ENCODE measurements around the gene MLEC.

The MLEC gene

GRCh38 chr12:120686690-120687577, at the start of gene MLEC:
Gene MLEC (plus strand): TSS chr12:120687149. CDS start chr12:120687297, 148 bp downstream.
- TF ChIP-seq ZNF8 (CRISPR knock-in tag; IDR thresholded peaks at IDR 0.05) (no peak), BACH2 (CRISPR knock-in tag; IDR thresholded peaks at IDR 0.05; ENCODE audit: borderline replicate concordance) (no peak), CSDC2 (CRISPR knock-in tag; IDR thresholded peaks at IDR 0.05) (no peak), ZNF565 (CRISPR knock-in tag; conservative IDR thresholded peaks at IDR 0.05; ENCODE audit: low read depth) (no peak), ZFP30 (CRISPR knock-in tag; IDR thresholded peaks at IDR 0.05) (no peak; the same call in 1 of the 2 replicates), SNAI2 (CRISPR knock-in tag; IDR thresholded peaks at IDR 0.05) (no peak)
- TF ChIP-seq, protein P1, sequence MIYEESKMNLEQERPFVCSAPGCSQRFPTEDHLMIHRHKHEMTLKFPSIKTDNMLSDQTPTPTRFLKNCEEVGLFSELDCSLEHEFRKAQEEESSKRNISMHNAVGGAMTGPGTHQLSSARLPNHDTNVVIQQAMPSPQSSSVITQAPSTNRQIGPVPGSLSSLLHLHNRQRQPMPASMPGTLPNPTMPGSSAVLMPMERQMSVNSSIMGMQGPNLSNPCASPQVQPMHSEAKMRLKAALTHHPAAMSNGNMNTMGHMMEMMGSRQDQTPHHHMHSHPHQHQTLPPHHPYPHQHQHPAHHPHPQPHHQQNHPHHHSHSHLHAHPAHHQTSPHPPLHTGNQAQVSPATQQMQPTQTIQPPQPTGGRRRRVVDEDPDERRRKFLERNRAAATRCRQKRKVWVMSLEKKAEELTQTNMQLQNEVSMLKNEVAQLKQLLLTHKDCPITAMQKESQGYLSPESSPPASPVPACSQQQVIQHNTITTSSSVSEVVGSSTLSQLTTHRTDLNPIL (CRISPR knock-in tag; IDR thresholded peaks at IDR 0.05; ENCODE audit: low read depth), result no peak
- peak; percentile 90 for ATAC-seq

- TF ChIP-seq OSR1 (CRISPR knock-in tag; IDR thresholded peaks at IDR 0.05), result no peak
- peak; percentile 22; the same call in 2 of the 3 replicates for ATAC-seq
Observed at GRCh38 chr12:120639771-120640721, 46.9 kb upstream of the MLEC start, which contains the start of gene CABP1. Gene CABP1 (plus strand): TSS chr12:120640626. CDS start chr12:120640686, 60 bp downstream.

GRCh38 chr12:120640861-120641833, 45.8 kb upstream of the MLEC start:
- ATAC-seq, result peak; percentile 91
- TF ChIP-seq CSDC2 (CRISPR knock-in tag; IDR thresholded peaks at IDR 0.05) (0 out of 2 replicates have a peak, but pooled peaks have one; percentile 33), RARB (CRISPR knock-in tag; IDR thresholded peaks at IDR 0.05) (no peak)

GRCh38 chr12:120642121-120642520, 44.8 kb upstream of the MLEC start:
- TF ChIP-seq ZNF70 (CRISPR knock-in tag; IDR thresholded peaks at IDR 0.05) (no peak), SNAI2 (CRISPR knock-in tag; IDR thresholded peaks at IDR 0.05) (no peak), CSDC2 (CRISPR knock-in tag; IDR thresholded peaks at IDR 0.05) (no peak), ARNTL (CRISPR knock-in tag; IDR thresholded peaks at IDR 0.05; ENCODE audit: borderline replicate concordance, low read depth) (no peak)
- no peak for ATAC-seq

DNA sequence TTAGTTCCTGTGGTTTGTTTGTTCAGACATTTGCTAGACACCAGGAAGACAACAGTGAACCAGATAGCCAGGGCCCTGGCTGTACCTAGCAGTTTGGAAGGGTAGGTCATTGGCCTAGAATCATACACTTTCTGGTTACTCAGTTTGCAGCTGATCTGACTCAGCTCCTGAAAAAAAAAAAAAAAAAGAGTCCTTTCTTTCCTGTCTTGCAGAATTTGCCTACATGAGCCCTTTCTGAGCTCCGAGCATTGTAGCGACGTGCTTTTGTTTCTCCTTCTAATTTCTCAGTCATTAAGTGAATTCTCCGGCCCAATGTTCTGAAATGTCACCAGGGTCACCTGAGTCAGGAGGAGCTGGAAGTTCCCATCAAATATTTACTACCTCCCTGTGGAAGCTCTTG, 44.1 kb upstream of the MLEC start:
- no peak for ATAC-seq
- TF ChIP-seq TOX (CRISPR knock-in tag; IDR thresholded peaks at IDR 0.05; ENCODE audit: borderline replicate concordance), result no peak
- no peak for TF ChIP-seq TCF4 (CRISPR knock-in tag; IDR thresholded peaks at IDR 0.05; ENCODE audit: borderline replicate concordance)
- TF ChIP-seq, protein P2, sequence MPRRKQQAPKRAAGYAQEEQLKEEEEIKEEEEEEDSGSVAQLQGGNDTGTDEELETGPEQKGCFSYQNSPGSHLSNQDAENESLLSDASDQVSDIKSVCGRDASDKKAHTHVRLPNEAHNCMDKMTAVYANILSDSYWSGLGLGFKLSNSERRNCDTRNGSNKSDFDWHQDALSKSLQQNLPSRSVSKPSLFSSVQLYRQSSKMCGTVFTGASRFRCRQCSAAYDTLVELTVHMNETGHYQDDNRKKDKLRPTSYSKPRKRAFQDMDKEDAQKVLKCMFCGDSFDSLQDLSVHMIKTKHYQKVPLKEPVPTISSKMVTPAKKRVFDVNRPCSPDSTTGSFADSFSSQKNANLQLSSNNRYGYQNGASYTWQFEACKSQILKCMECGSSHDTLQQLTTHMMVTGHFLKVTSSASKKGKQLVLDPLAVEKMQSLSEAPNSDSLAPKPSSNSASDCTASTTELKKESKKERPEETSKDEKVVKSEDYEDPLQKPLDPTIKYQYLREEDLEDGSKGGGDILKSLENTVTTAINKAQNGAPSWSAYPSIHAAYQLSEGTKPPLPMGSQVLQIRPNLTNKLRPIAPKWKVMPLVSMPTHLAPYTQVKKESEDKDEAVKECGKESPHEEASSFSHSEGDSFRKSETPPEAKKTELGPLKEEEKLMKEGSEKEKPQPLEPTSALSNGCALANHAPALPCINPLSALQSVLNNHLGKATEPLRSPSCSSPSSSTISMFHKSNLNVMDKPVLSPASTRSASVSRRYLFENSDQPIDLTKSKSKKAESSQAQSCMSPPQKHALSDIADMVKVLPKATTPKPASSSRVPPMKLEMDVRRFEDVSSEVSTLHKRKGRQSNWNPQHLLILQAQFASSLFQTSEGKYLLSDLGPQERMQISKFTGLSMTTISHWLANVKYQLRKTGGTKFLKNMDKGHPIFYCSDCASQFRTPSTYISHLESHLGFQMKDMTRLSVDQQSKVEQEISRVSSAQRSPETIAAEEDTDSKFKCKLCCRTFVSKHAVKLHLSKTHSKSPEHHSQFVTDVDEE (CRISPR knock-in tag; IDR thresholded peaks at IDR 0.05), result no peak
- TF ChIP-seq ZNF8 (CRISPR knock-in tag; IDR thresholded peaks at IDR 0.05), result no peak
- no peak for TF ChIP-seq ISL1 (CRISPR knock-in tag; IDR thresholded peaks at IDR 0.05)
- TF ChIP-seq, protein P3, sequence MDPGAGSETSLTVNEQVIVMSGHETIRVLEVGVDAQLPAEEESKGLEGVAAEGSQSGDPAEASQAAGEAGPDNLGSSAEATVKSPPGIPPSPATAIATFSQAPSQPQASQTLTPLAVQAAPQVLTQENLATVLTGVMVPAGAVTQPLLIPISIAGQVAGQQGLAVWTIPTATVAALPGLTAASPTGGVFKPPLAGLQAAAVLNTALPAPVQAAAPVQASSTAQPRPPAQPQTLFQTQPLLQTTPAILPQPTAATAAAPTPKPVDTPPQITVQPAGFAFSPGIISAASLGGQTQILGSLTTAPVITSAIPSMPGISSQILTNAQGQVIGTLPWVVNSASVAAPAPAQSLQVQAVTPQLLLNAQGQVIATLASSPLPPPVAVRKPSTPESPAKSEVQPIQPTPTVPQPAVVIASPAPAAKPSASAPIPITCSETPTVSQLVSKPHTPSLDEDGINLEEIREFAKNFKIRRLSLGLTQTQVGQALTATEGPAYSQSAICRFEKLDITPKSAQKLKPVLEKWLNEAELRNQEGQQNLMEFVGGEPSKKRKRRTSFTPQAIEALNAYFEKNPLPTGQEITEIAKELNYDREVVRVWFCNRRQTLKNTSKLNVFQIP (CRISPR knock-in tag; IDR thresholded peaks at IDR 0.05; ENCODE audit: borderline replicate concordance, low read depth), result no peak
- no peak for TF ChIP-seq GLIS3 (CRISPR knock-in tag; IDR thresholded peaks at IDR 0.05)
- TF ChIP-seq CSDC2 (CRISPR knock-in tag; IDR thresholded peaks at IDR 0.05), result no peak
- TF ChIP-seq, protein P1 (CRISPR knock-in tag; IDR thresholded peaks at IDR 0.05; ENCODE audit: low read depth), result no peak
- TF ChIP-seq, protein P4, sequence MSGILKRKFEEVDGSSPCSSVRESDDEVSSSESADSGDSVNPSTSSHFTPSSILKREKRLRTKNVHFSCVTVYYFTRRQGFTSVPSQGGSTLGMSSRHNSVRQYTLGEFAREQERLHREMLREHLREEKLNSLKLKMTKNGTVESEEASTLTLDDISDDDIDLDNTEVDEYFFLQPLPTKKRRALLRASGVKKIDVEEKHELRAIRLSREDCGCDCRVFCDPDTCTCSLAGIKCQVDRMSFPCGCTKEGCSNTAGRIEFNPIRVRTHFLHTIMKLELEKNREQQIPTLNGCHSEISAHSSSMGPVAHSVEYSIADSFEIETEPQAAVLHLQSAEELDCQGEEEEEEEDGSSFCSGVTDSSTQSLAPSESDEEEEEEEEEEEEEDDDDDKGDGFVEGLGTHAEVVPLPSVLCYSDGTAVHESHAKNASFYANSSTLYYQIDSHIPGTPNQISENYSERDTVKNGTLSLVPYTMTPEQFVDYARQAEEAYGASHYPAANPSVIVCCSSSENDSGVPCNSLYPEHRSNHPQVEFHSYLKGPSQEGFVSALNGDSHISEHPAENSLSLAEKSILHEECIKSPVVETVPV (CRISPR knock-in tag; IDR thresholded peaks at IDR 0.05), result no peak
- TF ChIP-seq SNAI2 (CRISPR knock-in tag; IDR thresholded peaks at IDR 0.05), result no peak

All from SK-N-SH treated with all-trans-retinoic acid at 6 μM for 48 hours (cell line).